Sigmoid colon (tissue), 7 donors: ENCODE results near the gene TXNDC2. TPM values are rescaled to one million over a fixed set of nuclear protein-coding genes. Genes with fewer than 3 reads are reported as not detected.

Experiments used
- DNase-seq: peaks from one replicate; pipeline ENCODE4 v3.0.0-alpha.2; 2019
- H3K27ac ChIP-seq, 4 donors: fragments of 200-600 bp; sonication (generic); one replicate each; pipeline ENCODE4 v1.5.1; 2016 to 2019; ENCODE audit warnings: mild to moderate bottlenecking in 1 of 4
- H3K27me3 ChIP-seq, 3 donors: fragments of 200-600 bp; sonication (generic); one replicate each; pipeline ENCODE4 v1.5.1; 2019; ENCODE audit warnings: mild to moderate bottlenecking in 1 of 3
- H3K36me3 ChIP-seq, 4 donors: fragments of 200-600 bp; sonication (generic); one replicate each; pipeline ENCODE4 v1.5.1; 2016 to 2019
- H3K4me1 ChIP-seq, 4 donors: fragments of 200-600 bp; sonication (generic); one replicate each; pipeline ENCODE4 v1.5.1; 2017 to 2019
- H3K4me3 ChIP-seq, 4 donors: fragments of 200-600 bp; sonication (generic); one replicate each; pipeline ENCODE4 v1.5.1; 2017 to 2019; ENCODE audit warnings: mild to moderate bottlenecking in 2 of 4, moderate library complexity in 1 of 4
- H3K9me3 ChIP-seq, 4 donors: fragments of 200-600 bp in 3 of 4; sonication (generic) in 3 of 4; one replicate each; pipeline versions ENCODE4 v1.5.1 to v1.6.1; 2013 to 2019
- CTCF ChIP-seq, 4 experiments: fragments of 450-650 bp in 3 of 4; fragments of 200-600 bp in 1 of 4; IDR thresholded peaks; one replicate each; pipeline ENCODE4 v1.5.1; 2016 to 2019; ENCODE audit warnings: antibody characterized with exemption in 4 of 4, mild to moderate bottlenecking in 3 of 4, moderate library complexity in 2 of 4
- EP300 ChIP-seq, 4 donors: sonication (generic); formaldehyde crosslinking; IDR thresholded peaks; one replicate each; pipeline ENCODE4 v1.6.1; 2017; ENCODE audit warnings: antibody characterized with exemption in 4 of 4
- POLR2A ChIP-seq, 2 donors: fragments of 450-650 bp; IDR thresholded peaks; one replicate each; pipeline ENCODE4 v1.6.1; 2016; ENCODE audit warnings: antibody characterized with exemption in 2 of 2, mild to moderate bottlenecking in 2 of 2, moderate library complexity in 2 of 2
- POLR2AphosphoS5 ChIP-seq, 4 donors: sonication (generic); formaldehyde crosslinking; IDR thresholded peaks; one replicate each; pipeline ENCODE4 v1.6.1; 2017; ENCODE audit warnings: antibody characterized with exemption in 4 of 4
- WGBS, 2 donors: extraction: QIAGEN DNeasy Blood & Tissue Kit; methylation state at CpG; one replicate each; pipeline ENCODE4 v1.1.7; 2013; 5-methylcytosine and 5-hydroxymethylcytosine counted together
- intact Hi-C: fragments of 100-400 bp; cut with DNase I; formaldehyde crosslinking; loops from one replicate; pipeline ENCODE4 v1.15.1; 2023
- polyA plus RNA-seq, 3 donors: library from polyadenylated mRNA; stranded (reverse); fragments of 200-250 nt; gene quantifications; one replicate each; pipeline ENCODE4 v1.2.3, GENCODE V29; 2013
- small RNA-seq, 3 donors: library from RNA; depleted of rRNA; stranded (forward); fragments of <200 nt; gene quantifications; one replicate each; pipeline ENCODE3, GENCODE V24; 2016
- total RNA-seq, 4 donors: library from RNA; depleted of rRNA; stranded (reverse); fragments of >200 nt; gene quantifications; one replicate each; pipeline ENCODE4 v1.1.0, GENCODE V29; 2016
- donor health status: healthy with polysubstance abuse.
- donor health status: Bipolar disorder and iron deficiency.
- donor health status: healthy.

TXNDC2 gene
- total and polyA plus RNA-seq, 7 donors: 0.04 TPM; not detected in 6

DNA sequence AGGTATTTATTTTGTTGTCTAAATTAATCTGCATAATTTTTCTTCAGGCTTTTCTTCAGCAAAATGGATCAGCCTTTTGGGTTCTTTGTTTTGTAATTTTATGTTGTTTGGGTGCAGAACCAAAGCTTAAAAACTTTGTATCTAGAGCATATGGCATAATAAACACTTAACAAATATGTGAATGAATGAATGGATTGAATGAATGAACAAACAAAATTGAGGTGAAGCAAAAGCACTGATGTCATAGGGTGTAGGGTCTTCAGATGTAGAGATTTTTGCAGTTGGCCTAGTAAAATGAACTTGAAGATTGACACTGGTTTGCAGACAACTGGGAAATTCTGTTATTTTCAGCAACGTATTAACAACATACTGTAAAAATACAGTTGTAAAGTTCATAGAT, 45.4 kb downstream of the TXNDC2 start:
- intact Hi-C loops: no loop called here
- TF ChIP-seq CTCF (IDR thresholded peaks at IDR 0.05): no peak
- peaks cover 0 to 70% (median 69%) of the 10 kb centered on the region in 4 donors for H3K4me1 ChIP-seq
- 27 to 73% methylated on average over 1 of the region's 1 CpG for WGBS, 2 donors
- H3K4me3 ChIP-seq: no peak overlapping the region
- H3K9me3 ChIP-seq: no peaks in the 10 kb centered on the region
- no peaks in the 10 kb centered on the region for H3K27me3 ChIP-seq
- H3K36me3 ChIP-seq: peaks cover 0 to 33% (median 4%) of the 10 kb centered on the region in 4 donors
- no peak for DNase-seq
- no peak overlapping the region for H3K27ac ChIP-seq

DNA sequence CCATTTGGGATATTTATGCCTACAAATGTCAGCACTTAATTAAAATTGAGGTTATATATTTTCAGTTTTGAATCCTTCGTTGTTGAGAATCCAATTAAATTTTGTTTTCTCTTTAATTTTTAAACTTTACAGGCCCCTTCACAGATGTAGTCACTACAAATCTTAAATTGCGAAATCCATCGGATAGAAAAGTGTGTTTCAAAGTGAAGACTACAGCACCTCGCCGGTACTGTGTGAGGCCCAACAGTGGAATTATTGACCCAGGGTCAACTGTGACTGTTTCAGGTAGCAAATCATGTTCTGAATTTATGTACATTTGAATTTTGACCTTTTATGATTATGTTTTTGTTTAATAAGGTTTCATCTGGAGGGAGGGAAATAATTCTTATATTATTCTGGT, 45.9 kb downstream of the TXNDC2 start:
- no peak overlapping the region for H3K4me3 ChIP-seq
- peaks cover 0 to 38% (median 6%) of the 10 kb centered on the region in 4 donors for H3K36me3 ChIP-seq
- 78 to 83% methylated on average over 5 of the region's 5 CpGs for WGBS, 2 donors
- no peak for DNase-seq
- H3K27me3 ChIP-seq: no peaks in the 10 kb centered on the region
- no peak overlapping the region for H3K27ac ChIP-seq
- TF ChIP-seq POLR2A (IDR thresholded peaks at IDR 0.05) (no peak), CTCF (IDR thresholded peaks at IDR 0.05) (no peak), POLR2AphosphoS5 (IDR thresholded peaks at IDR 0.05) (no peak), EP300 (IDR thresholded peaks at IDR 0.05) (no peak)
- intact Hi-C loops: no loop called here
- H3K4me1 ChIP-seq: peaks cover 0 to 65% (median 64%) of the 10 kb centered on the region in 4 donors
- no peaks in the 10 kb centered on the region for H3K9me3 ChIP-seq

DNA sequence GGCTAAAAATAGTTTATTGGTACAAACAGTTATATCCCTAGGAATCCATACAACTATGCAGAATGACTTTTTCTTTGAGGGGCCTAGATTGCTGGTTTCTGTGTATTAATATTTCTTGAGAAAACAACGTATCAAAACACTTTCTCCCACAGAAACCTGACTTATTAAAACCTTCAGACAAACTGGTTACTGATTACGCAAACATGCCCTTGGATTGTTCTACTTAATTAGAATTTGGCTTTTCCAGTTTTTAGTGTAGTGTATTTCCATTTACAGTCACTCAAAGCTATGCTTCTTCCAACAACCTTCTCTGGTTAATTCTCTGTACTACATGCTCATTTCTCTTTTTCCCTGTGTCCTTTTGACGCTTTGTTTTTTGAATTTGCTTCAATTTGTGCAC, 48.1 kb downstream of the TXNDC2 start:
- no peaks in the 10 kb centered on the region for H3K27me3 ChIP-seq
- WGBS, 2 donors: 95 to 98% methylated on average over 3 of the region's 3 CpGs
- peaks cover 4 to 60% (median 13%) of the 10 kb centered on the region in 4 donors for H3K36me3 ChIP-seq
- intact Hi-C loops: no loop called here
- no peaks in the 10 kb centered on the region for H3K9me3 ChIP-seq
- no peak overlapping the region for H3K27ac ChIP-seq
- no peak for TF ChIP-seq EP300 (IDR thresholded peaks at IDR 0.05)
- TF ChIP-seq POLR2A (IDR thresholded peaks at IDR 0.05): no peak
- no peak for TF ChIP-seq CTCF (IDR thresholded peaks at IDR 0.05)
- no peak for TF ChIP-seq POLR2AphosphoS5 (IDR thresholded peaks at IDR 0.05)
- H3K4me1 ChIP-seq: peaks cover 0 to 43% (median 42%) of the 10 kb centered on the region in 4 donors
- H3K4me3 ChIP-seq: no peak overlapping the region
- DNase-seq: no peak

DNA sequence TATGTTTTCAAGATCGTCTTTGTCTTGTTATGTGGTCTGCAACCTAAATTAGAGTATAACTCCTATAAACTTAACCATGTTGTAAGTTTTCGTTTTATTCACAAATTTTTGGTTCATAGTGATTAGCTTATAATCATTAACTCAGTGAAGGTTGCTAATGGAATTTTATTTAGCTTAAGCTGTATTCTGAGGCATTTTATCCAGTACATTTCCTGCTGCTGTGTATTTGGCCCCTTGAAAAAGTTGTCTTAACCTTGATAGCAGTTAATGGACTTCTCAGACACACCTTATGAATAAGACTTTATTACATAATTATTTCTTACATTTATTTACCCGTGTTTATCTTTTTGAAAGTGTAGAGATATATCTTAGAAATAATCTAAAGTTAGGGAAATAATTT, 48.5 kb downstream of the TXNDC2 start:
- Histone ChIP-seq H3K9me3 (no peaks in the 10 kb centered on the region), H3K4me3 (no peak overlapping the region), H3K27ac (no peak overlapping the region), H3K36me3 (peaks cover 4 to 63% (median 13%) of the 10 kb centered on the region in 4 donors), H3K27me3 (no peaks in the 10 kb centered on the region), H3K4me1 (peaks cover 0 to 39% (median 38%) of the 10 kb centered on the region in 4 donors)
- intact Hi-C loops: no loop called here
- TF ChIP-seq EP300 (IDR thresholded peaks at IDR 0.05) (no peak), POLR2A (IDR thresholded peaks at IDR 0.05) (no peak), CTCF (IDR thresholded peaks at IDR 0.05) (no peak), POLR2AphosphoS5 (IDR thresholded peaks at IDR 0.05) (no peak)
- DNase-seq: no peak
- WGBS, 2 donors: 81 to 94% methylated on average over 3 of the region's 3 CpGs

Small RNAs within 50 kb of the gene (small RNA-seq; reads per million reads assigned to genes)
- gene RNA5SP449: 0 reads per million in 3 donors
- 0.86 to 8.8 (median 0.96) reads per million in 3 donors for gene RNA5SP450

Other genes with a start within 250 kb of the TXNDC2 start
- 10 to 100 TPM; 52.0 to 74.6 (median 65.9) TPM for gene RAB31, start 177.7 kb upstream of the TXNDC2 start, total RNA-seq
- gene RAB31, start 177.7 kb upstream of the TXNDC2 start, polyA plus RNA-seq: 10 to 100 TPM; 16.2 to 22.2 (median 21.8) TPM
- gene VAPA, start 28.0 kb downstream of the TXNDC2 start, total RNA-seq: 100 to 1,000 TPM; 252 to 336 (median 291) TPM
- gene VAPA, start 28.0 kb downstream of the TXNDC2 start, polyA plus RNA-seq: 100 to 1,000 TPM; 181 to 297 (median 233) TPM